ENCODE results near the gene PHRF1. TPM values are rescaled to one million over a fixed set of nuclear protein-coding genes. Genes with fewer than 3 reads are reported as not detected.

Gene PHRF1
- polyA plus RNA-seq, 1 of the 3 experiments (the other 2 are of a cell fraction), result 22.7 TPM

- peak within 1 kb of the TSS; percentile 73 for H2AFZ ChIP-seq (ENCODE audit: low read depth)
- peak; percentile 96 for DNase-seq
- H3K9me3 ChIP-seq, result no peaks in the 10 kb centered on the region
- no peak for TF ChIP-seq SIN3A (IDR thresholded peaks at IDR 0.05; ENCODE audit: borderline replicate concordance, low read depth, low read length)
- no peak for TF ChIP-seq GATA2 (CRISPR knock-in tag; IDR thresholded peaks at IDR 0.05)
- TF ChIP-seq FOXJ3 (CRISPR knock-in tag; IDR thresholded peaks at IDR 0.05), result no peak
- peak; percentile 96 for TF ChIP-seq POLR2AphosphoS5 (IDR thresholded peaks at IDR 0.05; ENCODE audit: low read depth, low read length)
- TF ChIP-seq RFX5 (IDR thresholded peaks at IDR 0.05; ENCODE audit: low read length), result no peak
- peak; percentile 65 for TF ChIP-seq YY1 (IDR thresholded peaks at IDR 0.05; ENCODE audit: low read depth)
- TF ChIP-seq JUND (IDR thresholded peaks at IDR 0.05), result no peak
- TF ChIP-seq RAD21 (IDR thresholded peaks at IDR 0.05; ENCODE audit: low read length), result no peak
- TF ChIP-seq ZBTB33 (IDR thresholded peaks at IDR 0.05; ENCODE audit: borderline replicate concordance, low read depth), result no peak
- TF ChIP-seq EP300 (IDR thresholded peaks at IDR 0.05; ENCODE audit: borderline replicate concordance in 1 of 2, low read depth in 1 of 2, low read length in 1 of 2), result no peak
- no peak for TF ChIP-seq FOSL2 (IDR thresholded peaks at IDR 0.05; ENCODE audit: borderline replicate concordance, low read depth)
- no peak for TF ChIP-seq IRF3 (IDR thresholded peaks at IDR 0.05; ENCODE audit: low read depth, low read length)
- TF ChIP-seq TAF1 (IDR thresholded peaks at IDR 0.05; ENCODE audit: borderline replicate concordance, low read depth, low read length), result peak; percentile 51; the same call in 1 of the 2 replicates
- TF ChIP-seq RCOR1 (IDR thresholded peaks at IDR 0.05; ENCODE audit: low read length), result 0 out of 2 replicates have a peak, but pooled peaks have one; percentile 12
- TF ChIP-seq PBX3 (IDR thresholded peaks at IDR 0.05), result no peak
- TF ChIP-seq USF1 (IDR thresholded peaks at IDR 0.05; ENCODE audit: borderline replicate concordance, low read depth), result no peak
- no peak for TF ChIP-seq MEF2A (IDR thresholded peaks at IDR 0.05; ENCODE audit: borderline replicate concordance, low read depth)
- TF ChIP-seq RXRA (IDR thresholded peaks at IDR 0.05; ENCODE audit: borderline replicate concordance, low read depth), result no peak
- TF ChIP-seq NFIC (IDR thresholded peaks at IDR 0.05; ENCODE audit: borderline replicate concordance), result no peak
- TF ChIP-seq FOXM1 (IDR thresholded peaks at IDR 0.05; ENCODE audit: low read depth), result no peak
- TF ChIP-seq GABPA (IDR thresholded peaks at IDR 0.05; ENCODE audit: low read depth), result peak; percentile 80
- TF ChIP-seq ELF1 (IDR thresholded peaks at IDR 0.05), result peak; percentile 60
- TF ChIP-seq CTCF (IDR thresholded peaks at IDR 0.05), result no peak
- TF ChIP-seq SMC3 (IDR thresholded peaks at IDR 0.05; ENCODE audit: low read depth, low read length), result no peak
- TF ChIP-seq MXI1 (IDR thresholded peaks at IDR 0.05; ENCODE audit: low read depth, low read length), result peak; percentile 46; the same call in 1 of the 2 replicates
- TF ChIP-seq CHD2 (IDR thresholded peaks at IDR 0.05; ENCODE audit: low read length, partially characterized antibody), result peak; percentile 52
- TF ChIP-seq TEAD4 (IDR thresholded peaks at IDR 0.05; ENCODE audit: borderline replicate concordance, insufficient read depth), result no peak
Observed at GRCh38 chr11:615504-616319, 39.4 kb downstream of the PHRF1 start, which contains the start of gene IRF7. TSS of gene IRF7 (minus strand) at chr11:615950. CDS start at chr11:615364, 586 bp downstream.

More at GRCh38 chr11:615504-616319, 39.4 kb downstream of the PHRF1 start, which contains the start of gene IRF7:
- Histone ChIP-seq H3K4me2 (peak within 1 kb of the TSS; percentile 96), H3K36me3 (replicated peaks in 1 of 2; ENCODE audit: control insufficient read depth in 1 of 2, insufficient read depth in 2 of 2, low read length in 1 of 2) (peaks cover 12 to 30% of the 10 kb centered on the region in 2 experiments), H3K9me2 (no peaks in the 10 kb centered on the region), H3K79me2 (ENCODE audit: insufficient read depth) (peaks cover 8% of the 10 kb centered on the region; the same call in 1 of the 2 replicates), H3K4me3 (ENCODE audit: low read depth in 2 of 2, low read length in 1 of 2) (peak within 1 kb of the TSS; percentile 56 to 77), H3K27me3 (ENCODE audit: insufficient read depth) (no peaks in the 10 kb centered on the region), H3K4me1 (ENCODE audit: control insufficient read depth in 1 of 2, insufficient read depth in 2 of 2, low read depth in 1 of 2, low read length in 1 of 2) (peaks cover 0 to 14% of the 10 kb centered on the region in 2 experiments; a peak in 1 of 4 replicates), H3F3A (replicated peaks; ENCODE audit: insufficient read depth) (peaks cover 4% of the 10 kb centered on the region), H4K20me1 (ENCODE audit: insufficient read depth) (peaks cover 31% of the 10 kb centered on the region), H3K9ac (peak within 1 kb of the TSS; percentile 77), H3K27ac (ENCODE audit: low read depth in 2 of 2, low read length in 1 of 2) (peak within 1 kb of the TSS; percentile 76 to 84)
- WGBS (ENCODE audit: low lambda C conversion rate), result 9% methylated on average over 49 of the region's 66 CpGs
- ChIA-PET POLR2A (interaction anchor here (0.7 kb wide), 1 partner anchor 9 kb away, joined by 3 read pairs; no protein-coding TSS in a partner anchor), CTCF (interaction anchor here (0.6 kb wide), 1 partner anchor 20 kb away, joined by 3 read pairs; no protein-coding TSS in a partner anchor)
